Activated CD8-positive, alpha-beta T cell treated with anti-CD3 and anti-CD28 coated beads for 36 hours (primary cell): ENCODE data around the gene TBC1D8. TPM values are rescaled to one million over a fixed set of nuclear protein-coding genes. Genes with fewer than 3 reads are reported as not detected.

ENCODE experiments used
- ATAC-seq: fragments of 200-7000 bp; cut with Tn5 transposase; one replicate; pipeline ENCODE4 v1.10.0; 2021; ENCODE audit warnings: mild to moderate bottlenecking, moderate library complexity
- CTCF ChIA-PET: fragments of 350-600 bp; sonication (Branson Sonifier 250); formaldehyde crosslinking; loops from one replicate; lab custom pipeline; 2021; ENCODE audit warnings: antibody characterized with exemption; lab: Charles Lee
- POLR2A ChIA-PET: fragments of 350-600 bp; sonication (Branson Sonifier 250); formaldehyde crosslinking; loops from one replicate; lab custom pipeline; 2021; ENCODE audit warnings: antibody characterized with exemption; lab: Charles Lee
- DNase-seq: peaks from one replicate; pipeline ENCODE4 v3.0.0-alpha.2; 2020
- H3K27ac Mint-ChIP-seq: one replicate; pipeline ENCODE4 v1.8.0; 2021; ENCODE audit warnings: mild to moderate bottlenecking, mixed read lengths
- H3K27me3 Mint-ChIP-seq: one replicate; pipeline ENCODE4 v1.8.0; 2021; ENCODE audit warnings: mixed read lengths
- H3K36me3 Mint-ChIP-seq: one replicate; pipeline ENCODE4 v1.8.0; 2021; ENCODE audit warnings: low read depth, mixed read lengths
- H3K4me1 Mint-ChIP-seq: one replicate; pipeline ENCODE4 v1.8.0; 2021; ENCODE audit warnings: low read depth, mixed read lengths
- H3K4me3 Mint-ChIP-seq: one replicate; pipeline ENCODE4 v1.8.0; 2021; ENCODE audit warnings: mild to moderate bottlenecking, moderate library complexity, mixed read lengths
- H3K9me3 Mint-ChIP-seq: one replicate; pipeline ENCODE4 v1.8.0; 2021; ENCODE audit warnings: mixed read lengths
- intact Hi-C: fragments of 100-400 bp; cut with micrococcal nuclease; formaldehyde crosslinking; loops from one replicate; pipeline ENCODE4 v1.10.0; 2022
- total RNA-seq, 2 experiments: library from RNA; stranded (reverse); gene quantifications; one replicate each; pipeline ENCODE4 v1.2.3, GENCODE V29; 2021
- TF ChIP-seq, protein P1 (sequence below): fragments of 200-600 bp; IDR thresholded peaks from one replicate; pipeline ENCODE4 v1.8.0; 2022; ENCODE audit warnings: antibody characterized with exemption, mild to moderate bottlenecking

The TBC1D8 gene
- total RNA-seq, 2 experiments from 2014 or later = 3.2 to 3.3 TPM

GRCh38 chr2:101115664-101116063, 35.5 kb downstream of the TBC1D8 start:
- H3K4me3 Mint-ChIP-seq = no peak overlapping the region
- no peak for ATAC-seq
- POLR2A ChIA-PET = no interaction called here
- H3K27me3 Mint-ChIP-seq = no peaks in the 10 kb centered on the region
- no peak for DNase-seq
- TF ChIP-seq, protein P1, sequence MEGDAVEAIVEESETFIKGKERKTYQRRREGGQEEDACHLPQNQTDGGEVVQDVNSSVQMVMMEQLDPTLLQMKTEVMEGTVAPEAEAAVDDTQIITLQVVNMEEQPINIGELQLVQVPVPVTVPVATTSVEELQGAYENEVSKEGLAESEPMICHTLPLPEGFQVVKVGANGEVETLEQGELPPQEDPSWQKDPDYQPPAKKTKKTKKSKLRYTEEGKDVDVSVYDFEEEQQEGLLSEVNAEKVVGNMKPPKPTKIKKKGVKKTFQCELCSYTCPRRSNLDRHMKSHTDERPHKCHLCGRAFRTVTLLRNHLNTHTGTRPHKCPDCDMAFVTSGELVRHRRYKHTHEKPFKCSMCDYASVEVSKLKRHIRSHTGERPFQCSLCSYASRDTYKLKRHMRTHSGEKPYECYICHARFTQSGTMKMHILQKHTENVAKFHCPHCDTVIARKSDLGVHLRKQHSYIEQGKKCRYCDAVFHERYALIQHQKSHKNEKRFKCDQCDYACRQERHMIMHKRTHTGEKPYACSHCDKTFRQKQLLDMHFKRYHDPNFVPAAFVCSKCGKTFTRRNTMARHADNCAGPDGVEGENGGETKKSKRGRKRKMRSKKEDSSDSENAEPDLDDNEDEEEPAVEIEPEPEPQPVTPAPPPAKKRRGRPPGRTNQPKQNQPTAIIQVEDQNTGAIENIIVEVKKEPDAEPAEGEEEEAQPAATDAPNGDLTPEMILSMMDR = no peak
- no peaks in the 10 kb centered on the region for H3K9me3 Mint-ChIP-seq
- peaks cover 3% of the 10 kb centered on the region for H3K4me1 Mint-ChIP-seq
- no peak overlapping the region for H3K27ac Mint-ChIP-seq
- intact Hi-C loops = no loop called here
- H3K36me3 Mint-ChIP-seq = no peaks in the 10 kb centered on the region
- CTCF ChIA-PET = no interaction called here

GRCh38 chr2:101114815-101115214, 36.4 kb downstream of the TBC1D8 start:
- intact Hi-C loops = no loop called here
- no peak overlapping the region for H3K4me3 Mint-ChIP-seq
- TF ChIP-seq, protein P1 = no peak
- no peaks in the 10 kb centered on the region for H3K27me3 Mint-ChIP-seq
- H3K27ac Mint-ChIP-seq = no peak overlapping the region
- H3K4me1 Mint-ChIP-seq = no peaks in the 10 kb centered on the region
- CTCF ChIA-PET = interaction anchor here (0.7 kb wide), 1 partner anchor 90 kb away, joined by 3 read pairs; no protein-coding TSS in a partner anchor
- no peaks in the 10 kb centered on the region for H3K36me3 Mint-ChIP-seq
- POLR2A ChIA-PET = no interaction called here
- ATAC-seq (no peak), DNase-seq (no peak)
- no peaks in the 10 kb centered on the region for H3K9me3 Mint-ChIP-seq

DNA sequence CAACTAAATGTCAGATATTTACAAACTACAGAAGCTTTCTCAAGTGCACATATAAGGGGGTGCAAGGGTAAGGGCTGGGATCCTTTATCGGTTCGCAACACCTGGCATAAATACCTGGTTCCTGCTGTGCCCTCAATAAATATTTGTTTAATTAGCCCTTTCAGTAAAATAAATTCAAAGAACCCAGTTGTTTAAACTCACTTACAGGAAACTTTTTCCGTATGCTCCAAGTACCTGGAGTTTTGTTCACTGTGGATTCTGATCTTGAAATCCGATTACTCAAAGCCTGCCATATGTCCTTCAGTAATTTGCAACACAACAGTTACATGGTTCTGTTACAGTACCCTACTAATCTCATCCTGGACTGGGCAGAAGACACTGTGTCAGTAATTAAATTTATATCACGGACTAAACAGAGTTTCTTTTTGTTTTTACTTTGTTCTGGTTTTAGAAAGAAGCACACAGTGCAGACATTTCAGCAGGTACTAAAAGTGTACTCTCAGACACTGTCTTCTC, 36.9 kb downstream of the TBC1D8 start:
- H3K4me3 Mint-ChIP-seq = no peak overlapping the region
- H3K27ac Mint-ChIP-seq = no peak overlapping the region
- TF ChIP-seq, protein P1 = no peak
- no peaks in the 10 kb centered on the region for H3K4me1 Mint-ChIP-seq
- intact Hi-C loops = no loop called here
- no peaks in the 10 kb centered on the region for H3K9me3 Mint-ChIP-seq
- H3K27me3 Mint-ChIP-seq = no peaks in the 10 kb centered on the region
- POLR2A ChIA-PET = no interaction called here
- CTCF ChIA-PET = no interaction called here
- H3K36me3 Mint-ChIP-seq = no peaks in the 10 kb centered on the region
- DNase-seq (no peak), ATAC-seq (no peak)

DNA sequence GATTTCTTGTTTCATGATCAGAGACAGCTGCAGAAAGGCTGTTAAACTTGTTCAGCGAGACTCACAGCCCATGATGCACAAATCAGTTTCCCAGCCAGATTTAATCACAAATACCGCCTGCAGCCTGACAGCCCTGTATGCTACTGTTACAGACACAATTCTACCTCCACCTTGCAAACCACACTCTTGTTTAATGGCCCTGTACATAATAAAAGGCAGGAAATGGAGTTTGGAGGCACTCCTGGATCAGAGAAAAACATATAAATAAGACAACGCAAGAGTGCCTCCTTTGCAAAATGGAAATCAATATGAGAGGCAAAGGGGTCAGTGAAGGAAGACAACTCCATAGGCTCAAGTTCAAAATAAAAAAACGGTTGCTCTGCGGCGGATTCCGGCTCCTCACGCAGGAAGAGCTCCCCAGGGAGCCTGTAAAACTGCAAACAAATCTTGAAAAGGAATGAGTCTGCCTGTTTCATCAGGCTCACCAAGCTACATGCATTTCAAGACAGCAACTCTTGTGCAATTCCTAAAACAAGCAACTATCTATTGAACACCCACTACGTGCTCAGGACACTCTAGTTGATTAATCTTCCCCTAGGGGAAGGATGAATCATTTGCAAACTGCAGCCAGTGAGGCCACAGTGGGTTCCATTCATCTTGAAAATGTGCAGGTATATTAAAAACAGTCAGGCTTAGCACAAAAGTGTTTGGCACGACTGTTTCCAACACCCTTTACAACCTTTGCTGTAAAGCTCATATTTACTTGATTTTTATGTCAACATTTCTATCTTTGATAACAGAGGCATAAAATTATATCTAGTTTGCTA, 37.5 kb downstream of the TBC1D8 start:
- ATAC-seq = no peak
- H3K27ac Mint-ChIP-seq = no peak overlapping the region
- POLR2A ChIA-PET = no interaction called here

DNA sequence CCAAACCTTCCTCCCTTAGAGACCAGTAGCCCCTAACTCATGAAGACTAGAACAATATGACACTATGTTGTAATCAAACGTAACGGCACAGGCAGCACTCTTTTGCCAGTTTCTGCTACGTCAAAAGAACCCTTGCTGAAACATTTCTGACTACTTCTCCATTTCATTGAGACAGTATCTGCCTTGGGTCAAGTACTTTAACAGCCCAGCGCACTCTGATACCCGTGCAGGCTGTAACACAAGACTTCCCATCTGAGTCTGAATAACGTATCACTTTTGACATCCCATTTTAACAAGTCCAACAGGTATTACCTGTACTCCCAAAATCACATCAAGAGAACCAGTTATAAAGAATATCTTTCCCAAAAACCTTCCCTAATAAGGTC, 38.4 kb downstream of the TBC1D8 start:
- H3K4me1 Mint-ChIP-seq = no peaks in the 10 kb centered on the region
- no peaks in the 10 kb centered on the region for H3K27me3 Mint-ChIP-seq
- no peak overlapping the region for H3K27ac Mint-ChIP-seq
- TF ChIP-seq, protein P1 = no peak
- ChIA-PET POLR2A (no interaction called here), CTCF (no interaction called here)
- intact Hi-C loops = no loop called here
- no peak overlapping the region for H3K4me3 Mint-ChIP-seq
- no peaks in the 10 kb centered on the region for H3K9me3 Mint-ChIP-seq
- ATAC-seq (no peak), DNase-seq (no peak)
- no peaks in the 10 kb centered on the region for H3K36me3 Mint-ChIP-seq

More for the DNA sequence above, 37.5 kb downstream of the TBC1D8 start:
- Mint-ChIP-seq H3K4me3 (no peak overlapping the region), H3K9me3 (no peaks in the 10 kb centered on the region), H3K4me1 (no peaks in the 10 kb centered on the region), H3K27me3 (no peaks in the 10 kb centered on the region), H3K36me3 (no peaks in the 10 kb centered on the region)
- intact Hi-C loops = no loop called here
- CTCF ChIA-PET = no interaction called here
- no peak for DNase-seq
- TF ChIP-seq, protein P1 = no peak
